A673 (cell line): ENCODE data around the gene FAM168B. TPM values are rescaled to one million over a fixed set of nuclear protein-coding genes. Genes with fewer than 3 reads are reported as not detected.

ENCODE experiments used
- BruUV-seq: library from RNA; stranded (reverse); fragments of 400-500 nt; replicated peaks from 2 replicates; lab custom pipeline; 2021; lab: Mats Ljungman, UMichigan
- CTCF ChIA-PET: fragments of 300-600 bp; sonication (Branson Sonifier 250); formaldehyde crosslinking; loops from one replicate; lab custom pipeline; 2022; ENCODE audit warnings: antibody characterized with exemption; lab: Charles Lee
- POLR2A ChIA-PET: fragments of 300-600 bp; sonication (Branson Sonifier 250); formaldehyde crosslinking; loops from one replicate; lab custom pipeline; 2022; ENCODE audit warnings: antibody characterized with exemption; ENCODE audit not compliant: low non-redundant PET; lab: Charles Lee
- DNase-seq: peaks from one replicate; pipeline ENCODE4 v3.0.0-alpha.2; 2015; ENCODE audit warnings: low spot score
- H3K27ac ChIP-seq: fragments of 200-600 bp; sonication (generic); 2 replicates; pipeline ENCODE4 v1.5.1; 2016; ENCODE audit warnings: mixed run types, low read depth, mild to moderate bottlenecking, mixed read lengths, antibody characterized with exemption, low read length; ENCODE audit not compliant: poor library complexity, severe bottlenecking
- H3K27me3 ChIP-seq: fragments of 200-600 bp; sonication (generic); replicated peaks from 2 replicates; pipeline ENCODE4 v1.6.1; 2017; ENCODE audit warnings: mixed run types, low read depth, mild to moderate bottlenecking, mixed read lengths, antibody characterized with exemption, low read length; ENCODE audit not compliant: insufficient read depth, poor library complexity
- H3K36me3 ChIP-seq: fragments of 200-600 bp; sonication (generic); 2 replicates; pipeline ENCODE4 v1.6.1; 2016; ENCODE audit warnings: mixed run types, mild to moderate bottlenecking, mixed read lengths, antibody characterized with exemption, low read length; ENCODE audit not compliant: insufficient read depth, poor library complexity, severe bottlenecking
- H3K4me1 ChIP-seq: fragments of 200-600 bp; sonication (generic); 2 replicates; pipeline ENCODE4 v1.6.1; 2017; ENCODE audit warnings: mixed run types, mild to moderate bottlenecking, mixed read lengths, antibody characterized with exemption, low read length; ENCODE audit not compliant: insufficient read depth, poor library complexity, severe bottlenecking
- H3K4me3 ChIP-seq: fragments of 200-600 bp; sonication (generic); 2 replicates; pipeline ENCODE4 v1.5.1; 2016; ENCODE audit warnings: low read depth, mixed run types, mild to moderate bottlenecking, mixed read lengths, low read length; ENCODE audit not compliant: poor library complexity, severe bottlenecking
- H3K9me3 ChIP-seq: fragments of 200-600 bp; sonication (generic); 2 replicates; pipeline ENCODE4 v1.6.1; 2016; ENCODE audit warnings: mixed run types, low read depth, mild to moderate bottlenecking, mixed read lengths, antibody characterized with exemption, low read length; ENCODE audit not compliant: poor library complexity, severe bottlenecking
- CTCF ChIP-seq: fragments of 300-800, 200-600 bp; sonication (generic); conservative IDR thresholded peaks from 2 replicates; pipeline ENCODE4 v1.5.1; 2017; ENCODE audit warnings: low read depth, mild to moderate bottlenecking, antibody characterized with exemption, low read length, moderate library complexity, mixed read lengths
- EZH2 ChIP-seq: fragments of 200-600 bp; sonication (generic); IDR thresholded peaks from 2 replicates; pipeline ENCODE4 v1.6.1; 2017; ENCODE audit warnings: borderline replicate concordance, low read depth, mild to moderate bottlenecking, mixed read lengths, antibody characterized with exemption, low read length; ENCODE audit not compliant: poor library complexity, severe bottlenecking
- intact Hi-C: fragments of 100-400 bp; cut with micrococcal nuclease; formaldehyde crosslinking; loops from one replicate; pipeline ENCODE4 v1.10.0; 2022; ENCODE audit not compliant: unreplicated experiment
- total RNA-seq: library from RNA; stranded (reverse); gene quantifications from 2 replicates; pipeline ENCODE4 v1.2.3, GENCODE V29; 2021

Gene FAM168B
- total RNA-seq, 1 experiment from 2014 or later: 149 TPM

DNA sequence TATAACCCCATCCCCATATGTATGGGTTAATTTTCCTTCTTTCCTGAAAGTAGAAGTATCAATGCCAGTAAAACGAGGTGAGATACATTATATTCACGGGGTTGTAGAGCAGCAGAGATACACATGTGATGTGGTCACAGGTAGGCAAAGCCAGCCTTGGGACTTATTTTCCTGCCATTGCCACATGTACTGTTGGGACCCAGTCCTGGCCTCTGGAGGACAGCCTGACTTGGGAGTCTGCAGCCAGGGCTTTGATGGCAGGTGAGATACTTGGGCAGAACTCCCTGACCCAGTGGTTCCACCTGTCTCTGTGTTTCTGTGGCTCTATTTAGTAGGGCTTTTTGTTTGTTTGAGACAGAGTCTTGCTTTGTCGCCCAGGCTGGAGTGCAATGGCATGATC lies 29.9 kb upstream of the FAM168B start:
- no TSS peak for BruUV-seq
- Histone ChIP-seq H3K36me3 (peaks cover 23% of the 10 kb centered on the region), H3K9me3 (no peaks in the 10 kb centered on the region), H3K27ac (no peak overlapping the region), H3K27me3 (no peaks in the 10 kb centered on the region), H3K4me3 (no peak overlapping the region), H3K4me1 (no peaks in the 10 kb centered on the region)
- ChIA-PET POLR2A (no interaction called here), CTCF (no interaction called here)
- intact Hi-C loops: no loop called here
- DNase-seq: no peak
- no peak for TF ChIP-seq EZH2

DNA sequence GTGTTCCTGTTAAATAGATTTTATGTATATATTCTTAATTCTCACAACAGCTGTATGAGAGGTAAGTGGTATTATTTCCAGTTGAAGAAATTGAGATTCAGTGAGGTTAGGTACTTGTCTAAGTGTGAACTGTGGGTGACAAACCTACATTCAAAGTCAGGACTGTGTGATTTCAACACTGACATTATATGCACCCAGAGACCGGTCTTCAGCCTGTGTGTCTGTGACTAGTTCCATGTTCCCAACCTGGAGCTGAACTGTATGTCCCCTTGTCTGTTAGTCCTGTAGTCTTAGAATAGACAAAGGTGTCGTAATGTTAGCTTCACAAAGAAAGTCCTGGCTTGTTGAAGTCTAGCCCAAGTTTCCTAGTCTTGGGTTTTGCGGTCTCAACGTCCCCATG lies 29.2 kb upstream of the FAM168B start:
- intact Hi-C loops: no loop called here
- H3K4me3 ChIP-seq: no peak overlapping the region
- no peak for TF ChIP-seq CTCF
- H3K4me1 ChIP-seq: no peaks in the 10 kb centered on the region
- no peaks in the 10 kb centered on the region for H3K9me3 ChIP-seq
- POLR2A ChIA-PET: no interaction called here
- CTCF ChIA-PET: no interaction called here
- no TSS peak for BruUV-seq
- H3K36me3 ChIP-seq: peaks cover 16% of the 10 kb centered on the region
- H3K27ac ChIP-seq: no peak overlapping the region
- no peak for DNase-seq
- H3K27me3 ChIP-seq: no peaks in the 10 kb centered on the region

- DNase-seq: no peak
- TF ChIP-seq CTCF (no peak), EZH2 (no peak)
- Histone ChIP-seq H3K9me3 (no peaks in the 10 kb centered on the region), H3K4me3 (no peak overlapping the region), H3K27me3 (no peaks in the 10 kb centered on the region), H3K4me1 (no peaks in the 10 kb centered on the region), H3K27ac (no peak overlapping the region), H3K36me3 (peaks cover 8% of the 10 kb centered on the region)
- BruUV-seq: no TSS peak
- POLR2A ChIA-PET: no interaction called here
- intact Hi-C loops: no loop called here
- CTCF ChIA-PET: no interaction called here
Measured at GRCh38 chr2:131121464-131121863, 28.2 kb upstream of the FAM168B start.

- no TSS peak for BruUV-seq
- no peak overlapping the region for H3K27ac ChIP-seq
- no peak for TF ChIP-seq CTCF
- no peak for TF ChIP-seq EZH2
- no peak overlapping the region for H3K4me3 ChIP-seq
- H3K36me3 ChIP-seq: peaks cover 8% of the 10 kb centered on the region
- ChIA-PET CTCF (no interaction called here), POLR2A (no interaction called here)
- H3K9me3 ChIP-seq: no peaks in the 10 kb centered on the region
- DNase-seq: no peak
- H3K4me1 ChIP-seq: no peaks in the 10 kb centered on the region
- intact Hi-C loops: no loop called here
- H3K27me3 ChIP-seq: no peaks in the 10 kb centered on the region
Measured at GRCh38 chr2:131120815-131121317, 27.6 kb upstream of the FAM168B start.
